B cell (primary cell): ENCODE data around the gene MAPT. TPM values are rescaled to one million over a fixed set of nuclear protein-coding genes. Genes with fewer than 3 reads are reported as not detected.

Experiments
- ATAC-seq: fragments of 200-7000 bp; cut with Tn5 transposase; one replicate; pipeline ENCODE4 v1.10.0; 2021; ENCODE audit warnings: low read depth, mild to moderate bottlenecking, moderate number of reproducible peaks, moderate library complexity
- CTCF ChIA-PET: fragments of 350-600 bp; sonication (Branson Sonifier 250); formaldehyde crosslinking; loops from one replicate; lab custom pipeline; 2021; ENCODE audit warnings: antibody characterized with exemption, inconsistent platforms; lab: Charles Lee
- POLR2A ChIA-PET: fragments of 350-600 bp; sonication (Branson Sonifier 250); formaldehyde crosslinking; loops from one replicate; lab custom pipeline; 2021; ENCODE audit warnings: antibody characterized with exemption; lab: Charles Lee
- DNase-seq: peaks from one replicate; pipeline ENCODE4 v3.0.0; 2013
- H2AFZ ChIP-seq: 2 replicates; pipeline ENCODE4 v1.6.1; 2012; ENCODE audit warnings: mild to moderate bottlenecking, low read depth, low read length; ENCODE audit not compliant: insufficient read depth, poor library complexity, severe bottlenecking
- H3K27ac ChIP-seq, 2 donors: 1 replicate in 1 of 2; 2 replicates in 1 of 2; pipeline ENCODE4 v1.5.1; 2012 to 2013; ENCODE audit warnings: low read length in 2 of 2, mild to moderate bottlenecking in 2 of 2, moderate library complexity in 1 of 2
- H3K27me3 ChIP-seq, 4 experiments: fragments of 200-600 bp in 1 of 4; sonication (generic) in 1 of 4; replicated peaks in 1 of 4; 1 replicate in 2 of 4; 2 replicates in 2 of 4; pipeline versions ENCODE4 v1.6.1 to v1.7.0; 2013 to 2016; ENCODE audit warnings: low read length in 3 of 4, mild to moderate bottlenecking in 2 of 4, mixed read lengths in 1 of 4, moderate library complexity in 1 of 4; ENCODE audit not compliant: insufficient read depth in 4 of 4, control insufficient read depth in 3 of 4; ENCODE audit errors: control extremely low read depth in 1 of 4
- H3K36me3 ChIP-seq, 2 experiments: replicated peaks in 1 of 2; 1 replicate in 1 of 2; 2 replicates in 1 of 2; pipeline versions ENCODE4 v1.6.1 to v1.7.1; 2013; ENCODE audit warnings: low read length in 1 of 2; ENCODE audit not compliant: insufficient read depth in 2 of 2, control insufficient read depth in 1 of 2; ENCODE audit errors: control extremely low read depth in 1 of 2, extremely low read depth in 1 of 2
- H3K4me1 ChIP-seq, 2 donors: fragments of 200-600 bp in 1 of 2; sonication (generic) in 1 of 2; 1 replicate in 1 of 2; 2 replicates in 1 of 2; pipeline versions ENCODE4 v1.5.1 to v1.6.1; 2013 to 2017; ENCODE audit warnings: low read length in 2 of 2; ENCODE audit not compliant: control insufficient read depth in 2 of 2, insufficient read depth in 2 of 2
- H3K4me2 ChIP-seq: replicated peaks from 2 replicates; pipeline ENCODE3; 2012; ENCODE audit warnings: mild to moderate bottlenecking, low read depth, low read length; ENCODE audit not compliant: poor library complexity, severe bottlenecking
- H3K4me3 ChIP-seq, 5 experiments: fragments of 200-600 bp in 1 of 5; sonication (generic) in 1 of 5; 1 replicate in 3 of 5; 2 replicates in 2 of 5; pipeline versions ENCODE4 v1.5.1 to v1.7.0; 2011 to 2016; ENCODE audit warnings: low read length in 4 of 5, mild to moderate bottlenecking in 4 of 5, low read depth in 2 of 5, control low read depth in 1 of 5, moderate library complexity in 1 of 5; ENCODE audit not compliant: insufficient read depth in 1 of 5; ENCODE audit errors: control extremely low read depth in 1 of 5, extremely low read depth in 1 of 5
- H3K79me2 ChIP-seq: fragments of 200-600 bp; sonication (generic); one replicate; pipeline ENCODE4 v1.6.0; 2016; ENCODE audit warnings: low read length; ENCODE audit not compliant: control insufficient read depth, insufficient read depth
- H3K9ac ChIP-seq: fragments of 200-600 bp; sonication (generic); 2 replicates; pipeline ENCODE4 v1.6.1; 2017; ENCODE audit warnings: mild to moderate bottlenecking, low read length, moderate library complexity
- H3K9me3 ChIP-seq, 3 donors: one replicate each; pipeline versions ENCODE4 v1.6.1 to v1.7.1; 2013; ENCODE audit warnings: low read length in 2 of 3; ENCODE audit not compliant: control insufficient read depth in 2 of 3, insufficient read depth in 1 of 3; ENCODE audit errors: control extremely low read depth in 1 of 3
- H4K20me1 ChIP-seq: 2 replicates; pipeline ENCODE4 v1.6.0; 2012; ENCODE audit warnings: mild to moderate bottlenecking, low read length; ENCODE audit not compliant: insufficient read depth, control insufficient read depth, poor library complexity, severe bottlenecking
- H3K27ac Mint-ChIP-seq: one replicate; pipeline ENCODE4 v1.8.0; 2021; ENCODE audit warnings: mixed read lengths
- H3K27me3 Mint-ChIP-seq: one replicate; pipeline ENCODE4 v1.8.0; 2021; ENCODE audit warnings: mixed read lengths
- H3K4me1 Mint-ChIP-seq: one replicate; pipeline ENCODE4 v1.8.0; 2021; ENCODE audit warnings: mixed read lengths
- H3K4me3 Mint-ChIP-seq: one replicate; pipeline ENCODE4 v1.8.0; 2021; ENCODE audit warnings: mixed read lengths
- H3K9me3 Mint-ChIP-seq: one replicate; pipeline ENCODE4 v1.8.0; 2022; ENCODE audit warnings: mixed read lengths; ENCODE audit not compliant: insufficient read depth
- CTCF ChIP-seq: fragments of 200-600 bp; IDR thresholded peaks from one replicate; pipeline ENCODE4 v1.8.0; 2022; ENCODE audit warnings: antibody characterized with exemption, mild to moderate bottlenecking
- EZH2 ChIP-seq: IDR thresholded peaks from 2 replicates; pipeline ENCODE4 v1.6.1; 2012; ENCODE audit warnings: borderline replicate concordance, low read depth, mild to moderate bottlenecking, moderate library complexity, low read length; ENCODE audit not compliant: insufficient read depth, poor library complexity, severe bottlenecking
- WGBS: methylation state at CpG from one replicate; pipeline ENCODE4 v1.1.5; 2013; ENCODE audit warnings: missing lambda C conversion rate; ENCODE audit not compliant: insufficient coverage; 5-methylcytosine and 5-hydroxymethylcytosine counted together
- intact Hi-C: fragments of 100-400 bp; cut with micrococcal nuclease; formaldehyde crosslinking; loops from one replicate; pipeline ENCODE4 v1.10.0; 2022
- polyA plus RNA-seq: library from polyadenylated mRNA; depleted of rRNA; stranded (reverse); fragments of >200 nt; gene quantifications from 2 replicates; pipeline ENCODE4 v1.2.3, GENCODE V29; 2012
- total RNA-seq, 2 donors: library from RNA; stranded (reverse); fragments of 120-200 nt in 1 of 2; gene quantifications; 1 replicate in 1 of 2; 2 replicates in 1 of 2; pipeline versions ENCODE4 v1.2.3 to v1.2.4, GENCODE V29; 2013 to 2022

Gene MAPT
- total and polyA plus RNA-seq, 2 donors (not counting 1 experiment from before 2014, with no cell fraction given), result 0.13 to 0.20 TPM

DNA sequence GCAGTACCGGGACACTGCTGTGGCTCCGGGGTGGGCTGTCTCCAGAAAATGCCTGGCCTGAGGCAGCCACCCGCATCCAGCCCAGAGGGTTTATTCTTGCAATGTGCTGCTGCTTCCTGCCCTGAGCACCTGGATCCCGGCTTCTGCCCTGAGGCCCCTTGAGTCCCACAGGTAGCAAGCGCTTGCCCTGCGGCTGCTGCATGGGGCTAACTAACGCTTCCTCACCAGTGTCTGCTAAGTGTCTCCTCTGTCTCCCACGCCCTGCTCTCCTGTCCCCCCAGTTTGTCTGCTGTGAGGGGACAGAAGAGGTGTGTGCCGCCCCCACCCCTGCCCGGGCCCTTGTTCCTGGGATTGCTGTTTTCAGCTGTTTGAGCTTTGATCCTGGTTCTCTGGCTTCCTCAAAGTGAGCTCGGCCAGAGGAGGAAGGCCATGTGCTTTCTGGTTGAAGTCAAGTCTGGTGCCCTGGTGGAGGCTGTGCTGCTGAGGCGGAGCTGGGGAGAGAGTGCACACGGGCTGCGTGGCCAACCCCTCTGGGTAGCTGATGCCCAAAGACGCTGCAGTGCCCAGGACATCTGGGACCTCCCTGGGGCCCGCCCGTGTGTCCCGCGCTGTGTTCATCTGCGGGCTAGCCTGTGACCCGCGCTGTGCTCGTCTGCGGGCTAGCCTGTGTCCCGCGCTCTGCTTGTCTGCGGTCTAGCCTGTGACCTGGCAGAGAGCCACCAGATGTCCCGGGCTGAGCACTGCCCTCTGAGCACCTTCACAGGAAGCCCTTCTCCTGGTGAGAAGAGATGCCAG lies 117.6 kb downstream of the MAPT start:
- H4K20me1 ChIP-seq, result no peaks in the 10 kb centered on the region
- no peak overlapping the region for H2AFZ ChIP-seq
- no peak overlapping the region for H3K9ac ChIP-seq
- H3K36me3 ChIP-seq, result no peaks in the 10 kb centered on the region
- intact Hi-C loops, result no loop called here
- no peak overlapping the region for H3K4me2 ChIP-seq
- ATAC-seq, result no peak
- 94% methylated on average over 28 of the region's 28 CpGs for WGBS
- TF ChIP-seq EZH2 (no peak), CTCF (no peak)
- H3K27me3 ChIP-seq, result peaks cover 0 to 5% (median 0%) of the 10 kb centered on the region in 4 experiments
- H3K9me3 ChIP-seq, result no peaks in the 10 kb centered on the region
- Mint-ChIP-seq H3K27ac (no peak overlapping the region), H3K4me1 (no peaks in the 10 kb centered on the region), H3K9me3 (no peaks in the 10 kb centered on the region), H3K4me3 (no peak overlapping the region), H3K27me3 (peaks cover 8% of the 10 kb centered on the region)
- H3K4me1 ChIP-seq, result no peaks in the 10 kb centered on the region
- H3K27ac ChIP-seq, result no peak overlapping the region
- H3K79me2 ChIP-seq, result no peaks in the 10 kb centered on the region
- H3K4me3 ChIP-seq, result no peak overlapping the region
- POLR2A ChIA-PET, result no interaction called here
- CTCF ChIA-PET, result interaction anchor here (0.7 kb wide), 1 partner anchor 52 kb away, joined by 3 read pairs; no protein-coding TSS in a partner anchor
- no peak for DNase-seq

DNA sequence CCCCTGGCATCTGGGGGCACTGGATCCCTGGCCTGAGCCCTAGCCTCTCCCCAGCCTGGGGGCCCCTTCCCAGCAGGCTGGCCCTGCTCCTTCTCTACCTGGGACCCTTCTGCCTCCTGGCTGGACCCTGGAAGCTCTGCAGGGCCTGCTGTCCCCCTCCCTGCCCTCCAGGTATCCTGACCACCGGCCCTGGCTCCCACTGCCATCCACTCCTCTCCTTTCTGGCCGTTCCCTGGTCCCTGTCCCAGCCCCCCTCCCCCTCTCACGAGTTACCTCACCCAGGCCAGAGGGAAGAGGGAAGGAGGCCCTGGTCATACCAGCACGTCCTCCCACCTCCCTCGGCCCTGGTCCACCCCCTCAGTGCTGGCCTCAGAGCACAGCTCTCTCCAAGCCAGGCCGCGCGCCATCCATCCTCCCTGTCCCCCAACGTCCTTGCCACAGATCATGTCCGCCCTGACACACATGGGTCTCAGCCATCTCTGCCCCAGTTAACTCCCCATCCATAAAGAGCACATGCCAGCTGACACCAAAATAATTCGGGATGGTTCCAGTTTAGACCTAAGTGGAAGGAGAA lies 118.2 kb downstream of the MAPT start:
- intact Hi-C loops, result no loop called here
- peaks cover 0 to 5% (median 0%) of the 10 kb centered on the region in 4 experiments for H3K27me3 ChIP-seq
- no peaks in the 10 kb centered on the region for H3K79me2 ChIP-seq
- no peaks in the 10 kb centered on the region for H3K9me3 ChIP-seq
- no peak overlapping the region for H3K4me3 ChIP-seq
- H3K27me3 Mint-ChIP-seq, result peaks cover 8% of the 10 kb centered on the region
- H3K9ac ChIP-seq, result no peak overlapping the region
- H3K4me1 ChIP-seq, result no peaks in the 10 kb centered on the region
- no peak overlapping the region for H3K27ac ChIP-seq
- no peak overlapping the region for H3K4me3 Mint-ChIP-seq
- CTCF ChIA-PET, result interaction anchor here (0.7 to 1.2 kb wide), 2 partner anchors 51 to 200 kb away, joined by 3 to 4 read pairs; no protein-coding TSS in a partner anchor
- TF ChIP-seq CTCF (no peak), EZH2 (no peak)
- no peak overlapping the region for H3K27ac Mint-ChIP-seq
- no peak overlapping the region for H3K4me2 ChIP-seq
- ATAC-seq, result no peak
- H3K4me1 Mint-ChIP-seq, result no peaks in the 10 kb centered on the region
- DNase-seq, result no peak
- H2AFZ ChIP-seq, result no peak overlapping the region
- POLR2A ChIA-PET, result no interaction called here
- WGBS, result 86% methylated on average over 10 of the region's 11 CpGs
- no peaks in the 10 kb centered on the region for H4K20me1 ChIP-seq
- no peaks in the 10 kb centered on the region for H3K36me3 ChIP-seq
- no peaks in the 10 kb centered on the region for H3K9me3 Mint-ChIP-seq
